ENCODE results near the gene PHF5A.

- TF ChIP-seq CTCF (IDR thresholded peaks at IDR 0.05; ENCODE audit: low read depth, low read length) (no peak), POLR2A (IDR thresholded peaks at IDR 0.05; ENCODE audit: extremely low read depth, insufficient read length) (no peak)
Measured at GRCh38 chr22:41461901-41462300, 6.6 kb downstream of the PHF5A start.
